H54 (cell line): Measurements from ENCODE around the gene TMOD3.

ENCODE experiments used
- DNase-seq: peaks from one replicate; pipeline ENCODE4 v3.0.0; 2011; ENCODE audit warnings: low spot score, mixed read lengths; ENCODE audit not compliant: insufficient read length
- FAIRE-seq: peaks from 3 replicates; lab custom pipeline; 2011; peaks lifted over from hg19 to GRCh38; lab: Jason Lieb, UNC
- POLR2A ChIP-seq: IDR thresholded peaks from 2 replicates; pipeline ENCODE4 v1.6.1; 2011; ENCODE audit warnings: low read depth, mild to moderate bottlenecking, low read length

TMOD3 gene

DNA sequence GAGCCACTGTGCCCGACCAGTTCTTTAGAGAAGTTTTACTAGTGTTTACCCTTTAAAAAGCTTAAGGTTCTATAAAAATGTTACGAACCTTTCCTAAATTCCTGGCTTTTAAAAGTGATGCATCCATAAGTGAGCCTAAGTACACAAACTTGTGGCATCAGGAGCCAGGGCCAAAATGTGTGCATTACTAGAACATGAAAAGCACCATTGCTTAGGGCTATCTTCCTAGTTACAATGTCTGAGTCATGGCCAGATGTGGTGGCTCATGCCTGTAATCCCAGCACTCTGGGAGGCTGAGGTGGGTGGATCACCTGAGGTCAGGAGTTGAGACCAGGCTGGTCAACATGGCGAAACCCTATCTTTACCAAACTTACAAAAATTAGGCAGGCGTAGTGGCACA is 102.2 kb downstream of the TMOD3 start:
- TF ChIP-seq POLR2A: no peak
- FAIRE-seq (no peak), DNase-seq (no peak)

- TF ChIP-seq POLR2A: no peak
- DNase-seq (no peak), FAIRE-seq (no peak)
Measured at GRCh38 chr15:51932161-51932560, 102.7 kb downstream of the TMOD3 start.

GRCh38 chr15:51935466-51936104 is 106.1 kb downstream of the TMOD3 start:
- no peak for FAIRE-seq
- no peak for DNase-seq
- TF ChIP-seq POLR2A: no peak

DNA sequence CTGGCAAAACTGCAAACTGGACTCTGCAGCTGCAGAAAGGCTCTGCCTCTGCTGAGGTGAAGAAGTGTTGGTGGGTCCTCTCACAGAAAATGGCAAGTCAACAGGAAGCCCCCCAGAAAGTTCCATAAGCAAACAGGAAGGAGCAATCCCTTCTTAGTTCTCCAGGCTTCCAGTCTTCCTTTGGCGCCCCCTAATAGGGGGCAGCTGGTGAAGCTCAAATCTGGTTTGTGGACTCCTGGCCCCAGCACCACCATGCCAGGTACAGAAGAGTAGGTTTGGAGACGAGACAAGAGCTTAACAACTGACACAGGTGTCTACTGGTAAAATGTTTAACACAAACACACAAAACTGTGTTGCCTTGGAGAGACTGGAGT is 106.6 kb downstream of the TMOD3 start:
- no peak for FAIRE-seq
- TF ChIP-seq POLR2A: no peak
- no peak for DNase-seq

DNA sequence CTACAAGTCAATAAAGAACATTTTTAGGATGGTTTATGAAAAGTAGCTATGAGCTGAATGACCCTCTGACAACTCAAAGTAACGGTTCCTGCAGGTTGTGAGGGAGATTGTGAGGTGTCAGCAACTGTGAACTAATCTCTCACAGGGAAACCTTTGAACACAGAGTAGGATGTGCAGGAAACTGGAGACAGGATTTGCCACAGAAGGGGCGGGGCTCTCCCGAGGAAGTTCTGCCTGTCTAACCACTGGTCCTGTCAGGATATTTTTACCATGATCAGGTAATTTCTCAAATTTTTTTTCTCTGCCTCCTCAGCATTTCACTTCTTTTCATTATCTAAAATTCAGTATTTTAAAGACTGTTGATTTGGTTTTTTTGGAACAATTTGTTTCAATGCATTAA is 108.8 kb downstream of the TMOD3 start:
- TF ChIP-seq POLR2A: no peak
- no peak for FAIRE-seq
- DNase-seq: no peak

DNA sequence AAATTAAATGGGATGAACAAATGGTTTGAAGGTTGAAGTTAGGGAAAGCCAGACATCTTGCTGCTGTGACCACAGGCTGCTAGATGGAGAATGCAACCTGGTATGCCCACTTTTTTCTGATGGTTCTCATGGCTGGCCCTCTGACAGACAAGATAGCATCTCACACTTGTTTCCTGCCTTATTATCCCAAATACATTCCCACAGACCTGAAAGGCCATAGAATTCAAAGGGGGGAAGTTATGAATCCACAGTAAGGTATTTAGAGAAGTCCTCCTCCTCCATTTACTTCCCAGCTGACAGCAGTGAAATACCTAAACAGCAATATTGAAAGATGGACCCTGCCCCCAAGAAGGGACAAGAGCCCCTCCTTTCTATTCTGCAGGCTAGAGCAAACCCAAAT is 109.8 kb downstream of the TMOD3 start:
- TF ChIP-seq POLR2A: no peak
- FAIRE-seq (no peak), DNase-seq (no peak)

GRCh38 chr15:51947124-51947523 is 117.7 kb downstream of the TMOD3 start:
- DNase-seq (no peak), FAIRE-seq (no peak)
- no peak for TF ChIP-seq POLR2A

DNA sequence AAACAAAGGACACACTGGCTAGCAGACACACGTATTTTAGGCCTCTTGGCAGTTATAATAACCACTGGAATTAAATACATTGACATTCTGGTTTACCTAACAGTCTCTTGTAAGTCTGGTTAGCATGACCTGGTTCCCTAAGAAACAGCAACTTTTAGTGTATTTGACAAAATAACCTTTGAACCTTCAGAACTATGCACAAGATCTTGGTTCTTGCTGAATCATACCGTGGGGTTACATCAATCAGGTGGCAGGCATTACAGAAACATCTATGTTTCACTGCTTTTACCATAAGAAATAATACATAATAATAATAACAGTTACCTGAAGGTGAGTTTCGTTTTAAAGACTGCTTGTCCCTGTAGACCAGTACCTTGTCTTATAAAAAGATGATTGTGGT is 123.4 kb downstream of the TMOD3 start:
- DNase-seq (no peak), FAIRE-seq (no peak)
- no peak for TF ChIP-seq POLR2A

DNA sequence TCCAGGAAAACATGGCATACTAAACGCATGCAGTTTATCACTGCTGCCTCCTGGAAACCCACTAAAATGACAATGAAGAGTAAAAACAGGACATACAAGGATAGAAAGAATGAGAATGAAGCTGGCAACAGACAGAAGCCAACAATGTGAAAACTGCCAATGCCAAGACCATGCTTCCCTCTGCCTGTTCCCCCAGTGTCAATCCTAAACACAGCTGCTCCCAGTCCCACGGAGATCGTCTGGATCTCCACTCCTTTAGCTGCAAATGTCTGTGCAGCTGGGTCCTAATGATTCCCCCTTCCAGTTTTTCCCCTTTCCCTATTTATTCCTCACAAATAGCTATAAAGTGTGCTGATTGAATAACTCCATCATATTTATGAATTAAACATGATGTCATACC is 126.1 kb downstream of the TMOD3 start:
- DNase-seq (no peak), FAIRE-seq (no peak)
- no peak for TF ChIP-seq POLR2A
